ENCODE results near the gene BTK.
A peak's percentile ranks its signal among the peaks of the same experiment; 100 is the strongest.

Gene BTK

DNA sequence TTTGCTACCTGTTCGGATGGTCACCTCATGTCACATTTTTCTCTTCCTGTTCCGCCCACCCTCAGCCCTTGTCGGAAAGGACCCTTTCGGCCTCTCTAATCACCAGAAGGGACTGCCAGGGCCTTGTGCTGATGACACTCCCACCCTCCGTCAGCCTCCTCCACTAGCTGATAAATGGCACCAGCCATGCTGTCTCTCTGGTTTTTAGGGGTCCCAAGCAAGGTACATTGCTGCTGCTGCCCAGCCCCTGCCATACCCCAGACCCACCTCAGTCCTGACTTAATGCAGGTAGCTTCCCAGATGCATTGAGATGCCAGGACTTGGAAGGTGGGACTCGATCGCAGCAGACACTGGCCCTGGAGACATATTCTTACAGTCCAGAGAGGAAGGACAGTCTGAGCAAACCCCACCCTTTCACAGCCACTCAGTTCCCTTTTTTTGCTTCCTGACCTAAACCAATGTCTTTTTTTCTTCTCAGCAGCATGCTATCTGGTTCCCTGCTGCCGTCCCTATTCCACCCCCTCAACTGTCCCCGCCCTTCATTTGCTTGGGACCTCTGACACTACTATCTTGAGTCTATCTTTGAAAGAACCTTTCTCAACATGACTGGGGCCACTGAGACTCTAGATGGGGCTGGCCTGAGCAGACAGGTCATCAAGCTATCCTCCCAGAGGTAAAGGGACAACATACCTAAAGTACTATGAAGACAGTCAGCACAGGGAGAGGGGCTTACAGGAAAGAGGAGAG is at the start of gene BTK:
BTK (minus strand) TSS at position 397 of the 747 bp plus-strand sequence. CDS start 10,907 bp downstream, outside the sequence.
- DNase-seq (ENCODE audit: low read depth in 2 of 2), result no peak

DNA sequence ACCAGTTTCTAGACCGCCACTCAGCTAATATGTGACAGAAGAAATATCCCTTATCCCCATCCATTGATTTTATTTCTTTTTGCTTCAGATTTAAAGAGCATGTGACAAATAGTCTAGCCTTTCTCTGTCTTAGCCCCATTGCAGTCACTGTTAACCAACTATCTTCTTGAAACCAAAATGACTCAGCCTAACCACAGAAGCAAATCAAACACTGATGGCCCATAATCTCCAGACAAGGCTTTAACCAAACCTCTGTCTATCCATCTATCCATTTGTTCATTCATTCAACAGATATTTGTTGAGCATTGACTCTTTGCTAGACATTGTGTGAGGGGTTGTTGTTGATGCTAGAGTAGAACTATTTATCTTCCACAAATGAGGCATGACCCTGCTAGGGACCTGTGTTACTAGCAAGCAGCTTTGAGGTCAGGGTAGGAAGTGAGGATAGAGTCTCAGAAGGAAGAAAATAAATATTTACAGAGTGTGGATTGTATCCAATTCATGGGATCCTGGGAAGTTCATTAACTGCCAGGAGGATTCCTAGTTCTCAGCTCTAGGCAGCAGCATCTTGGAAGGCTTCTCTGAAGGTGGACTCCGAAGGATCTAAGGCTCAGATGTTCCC is 44.6 kb upstream of the BTK start:
- no peak for DNase-seq (ENCODE audit: low read depth in 2 of 2)

DNA sequence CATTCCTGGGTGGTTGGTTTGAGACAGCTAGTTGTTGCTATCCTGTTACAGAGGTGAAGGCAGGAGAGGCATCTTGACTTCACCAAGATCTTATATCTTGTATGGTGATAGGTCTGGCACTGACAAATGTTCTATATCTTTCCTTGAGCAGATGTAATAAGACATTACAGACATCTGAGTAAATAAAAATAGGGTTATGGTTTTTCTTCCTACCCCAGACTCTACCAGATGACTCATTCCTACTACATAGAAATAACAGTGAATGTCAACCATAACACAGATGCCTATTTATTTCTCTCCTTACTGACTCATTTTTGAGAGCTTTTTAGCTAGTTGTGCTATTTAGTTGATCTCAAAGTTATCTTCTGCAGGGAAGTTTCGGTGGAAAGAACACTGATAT is 43.9 kb upstream of the BTK start:
- no peak for DNase-seq (ENCODE audit: low read depth in 2 of 2)

DNA sequence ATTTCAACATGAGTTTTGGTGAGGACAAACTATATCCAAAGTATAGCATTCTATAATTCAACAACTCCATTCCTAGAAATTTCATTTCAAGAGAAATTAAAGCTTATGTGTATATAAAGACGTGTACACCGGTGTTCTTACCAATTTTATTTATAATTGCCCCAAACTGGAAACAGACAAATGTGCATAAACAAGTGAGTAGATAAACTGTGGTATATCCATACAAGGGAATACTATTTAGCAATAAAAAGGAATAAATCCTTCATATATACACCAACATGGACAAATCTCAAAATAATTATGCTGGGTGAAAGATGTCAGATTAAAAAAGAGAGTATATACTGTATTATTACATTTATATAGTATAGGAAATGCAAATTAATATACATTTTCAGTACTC is 42.0 kb upstream of the BTK start:
- no peak for DNase-seq (ENCODE audit: low read depth in 2 of 2)

DNA sequence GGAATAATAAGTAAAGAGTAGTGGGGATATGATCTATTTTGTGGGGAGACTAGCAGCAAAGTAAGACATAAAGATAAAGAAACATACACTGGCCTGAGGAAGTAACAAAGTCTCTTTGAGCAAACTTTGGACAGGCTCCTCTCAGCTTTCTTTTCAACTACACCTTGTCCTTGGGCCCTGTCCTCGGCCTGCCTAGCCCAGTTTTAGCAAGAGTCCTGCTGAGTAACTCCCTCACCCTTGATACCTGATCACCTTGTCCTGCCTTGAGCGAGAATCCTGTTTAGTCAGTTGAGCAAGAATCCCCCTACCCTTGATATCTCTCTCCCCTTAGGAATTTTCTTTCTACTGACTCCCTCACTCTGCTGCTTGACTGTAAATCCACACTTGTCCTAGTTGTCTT is 33.5 kb upstream of the BTK start:
- no peak for DNase-seq (ENCODE audit: low read depth in 2 of 2)

DNA sequence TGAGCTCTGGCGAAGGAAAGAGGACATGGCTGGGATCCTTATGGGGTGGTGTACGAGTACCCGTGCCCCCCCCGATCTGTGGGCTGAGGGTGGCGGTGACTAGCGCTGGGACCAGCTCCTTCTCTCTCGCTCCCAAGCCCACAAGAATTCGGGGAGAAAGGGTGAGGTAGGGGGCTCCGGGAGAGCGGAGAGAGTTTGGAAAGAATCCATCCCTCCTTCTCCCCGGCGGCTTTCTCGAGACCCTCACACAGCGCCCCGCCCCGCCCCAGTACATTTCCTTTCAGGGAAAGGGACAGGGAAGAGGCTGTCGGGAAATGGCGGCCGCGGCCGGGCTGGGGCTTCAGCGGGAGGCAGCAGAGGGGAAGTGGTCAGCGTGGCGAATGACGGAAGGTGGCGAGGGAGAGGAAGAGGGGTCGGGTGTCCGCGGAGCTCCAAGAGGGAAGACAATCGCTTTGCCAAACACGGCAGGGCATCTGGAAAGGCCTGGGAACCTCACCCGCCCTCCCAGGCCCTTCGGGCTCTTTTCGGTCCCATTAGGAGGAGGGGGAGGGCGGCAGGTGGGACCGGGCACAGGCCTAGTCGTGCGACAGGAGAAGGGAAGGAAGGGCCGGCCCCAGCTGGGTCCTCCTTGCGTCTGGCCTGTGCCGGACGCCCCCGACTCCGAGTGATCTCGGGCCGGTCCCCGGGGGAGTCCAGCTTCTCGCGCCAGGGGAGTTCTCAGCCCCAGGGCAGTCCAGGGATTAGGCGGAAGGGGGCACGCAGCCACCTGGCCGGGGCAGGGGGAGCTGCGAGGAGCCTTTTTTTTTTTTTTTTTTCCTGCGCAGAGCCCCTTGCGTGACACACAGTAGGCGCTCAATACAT is 32.2 kb upstream of the BTK start:
- DNase-seq (ENCODE audit: low read depth in 2 of 2), result peak in 1 of 2 donors; percentile 20

DNA sequence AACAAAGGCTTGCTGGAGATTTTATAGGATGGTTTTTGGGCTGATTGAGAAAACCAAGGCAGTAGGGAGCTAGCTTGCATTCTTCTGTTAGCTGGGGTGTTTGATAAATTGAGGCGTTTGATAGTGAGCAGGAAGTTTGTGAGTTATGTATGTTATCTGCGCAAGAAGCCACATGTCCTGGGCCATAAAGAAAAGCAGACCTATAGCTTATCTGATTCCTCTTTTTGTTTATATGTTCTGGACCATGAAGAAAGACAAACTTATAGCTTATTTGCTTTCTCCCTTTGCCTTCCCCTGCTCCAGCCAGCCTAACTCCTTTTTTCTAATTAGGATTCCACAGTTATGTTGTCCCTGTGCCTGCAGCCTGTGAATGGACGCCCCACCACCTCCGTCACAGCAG is 31.2 kb upstream of the BTK start:
- no peak for DNase-seq (ENCODE audit: low read depth in 2 of 2)

DNA sequence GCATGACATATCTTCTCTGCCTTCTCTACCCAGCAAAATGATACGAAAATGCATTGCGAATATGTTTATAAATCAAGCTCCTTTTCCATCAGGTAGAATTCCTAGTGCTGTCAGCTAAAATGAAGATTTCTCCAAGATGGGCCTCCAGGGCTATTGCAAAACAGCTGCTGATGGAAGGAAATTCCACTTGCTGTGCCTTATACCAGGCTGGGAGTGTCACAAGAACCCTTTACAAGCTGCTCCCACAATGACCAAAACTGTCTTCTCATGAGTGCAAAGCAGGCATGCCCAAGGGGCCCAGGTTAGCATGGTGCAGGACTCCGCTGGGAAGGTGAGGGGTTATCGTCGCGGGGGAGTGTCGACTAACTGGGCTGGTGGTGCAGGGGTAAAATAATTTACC is 30.7 kb upstream of the BTK start:
- DNase-seq (ENCODE audit: low read depth in 2 of 2), result no peak

DNA sequence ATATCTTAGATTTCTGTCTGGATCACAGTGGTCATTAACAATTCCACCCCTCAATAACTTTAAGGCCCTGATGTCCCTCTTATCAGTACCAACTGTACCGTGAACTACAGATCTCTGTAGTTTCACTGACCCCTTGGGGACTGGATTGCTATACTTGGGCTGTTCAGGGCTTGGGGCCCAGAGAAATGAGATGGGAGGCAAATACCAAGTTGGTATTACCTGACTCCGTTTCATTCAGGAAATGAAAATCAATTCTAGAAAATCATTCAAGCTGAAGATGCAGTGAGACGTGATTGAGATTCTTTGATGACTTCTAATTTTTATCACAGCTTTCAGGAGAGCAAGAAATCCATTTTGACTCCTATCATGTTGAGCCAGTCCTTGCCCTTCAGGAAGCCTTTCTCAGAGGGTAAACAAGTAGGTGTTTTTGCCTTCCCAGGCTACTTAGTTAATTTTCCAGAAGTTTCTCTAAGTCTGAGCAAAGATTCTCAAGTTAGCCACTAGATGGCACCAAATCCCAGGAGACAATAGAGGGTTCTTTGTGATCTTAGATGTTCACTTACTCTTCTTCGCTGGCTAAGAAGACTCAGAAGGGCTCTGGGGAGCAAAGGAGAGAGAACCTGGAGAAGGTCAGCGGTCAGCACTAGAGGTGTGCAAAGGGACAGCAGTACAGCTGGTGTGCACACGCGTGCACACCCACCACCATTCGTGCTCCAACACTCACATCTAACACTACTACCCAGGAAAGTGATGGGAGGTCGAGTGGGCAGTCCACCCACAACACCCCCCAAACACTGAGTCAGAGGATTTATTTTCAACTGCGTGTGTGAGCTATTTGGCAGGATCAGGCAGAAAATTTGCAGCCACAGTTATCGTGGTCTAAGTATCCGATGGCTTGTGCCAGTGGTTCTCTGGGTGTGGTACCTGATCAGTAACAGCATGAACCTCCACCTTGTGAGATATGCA is 29.5 kb upstream of the BTK start:
- DNase-seq (ENCODE audit: low read depth in 2 of 2), result no peak

DNA sequence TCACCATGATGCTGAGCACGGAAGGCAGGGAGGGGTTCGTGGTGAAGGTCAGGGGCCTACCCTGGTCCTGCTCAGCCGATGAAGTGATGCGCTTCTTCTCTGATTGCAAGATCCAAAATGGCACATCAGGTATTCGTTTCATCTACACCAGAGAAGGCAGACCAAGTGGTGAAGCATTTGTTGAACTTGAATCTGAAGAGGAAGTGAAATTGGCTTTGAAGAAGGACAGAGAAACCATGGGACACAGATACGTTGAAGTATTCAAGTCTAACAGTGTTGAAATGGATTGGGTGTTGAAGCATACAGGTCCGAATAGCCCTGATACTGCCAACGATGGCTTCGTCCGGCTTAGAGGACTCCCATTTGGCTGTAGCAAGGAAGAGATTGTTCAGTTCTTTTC is 26.0 kb upstream of the BTK start:
- no peak for DNase-seq (ENCODE audit: low read depth in 2 of 2)

DNA sequence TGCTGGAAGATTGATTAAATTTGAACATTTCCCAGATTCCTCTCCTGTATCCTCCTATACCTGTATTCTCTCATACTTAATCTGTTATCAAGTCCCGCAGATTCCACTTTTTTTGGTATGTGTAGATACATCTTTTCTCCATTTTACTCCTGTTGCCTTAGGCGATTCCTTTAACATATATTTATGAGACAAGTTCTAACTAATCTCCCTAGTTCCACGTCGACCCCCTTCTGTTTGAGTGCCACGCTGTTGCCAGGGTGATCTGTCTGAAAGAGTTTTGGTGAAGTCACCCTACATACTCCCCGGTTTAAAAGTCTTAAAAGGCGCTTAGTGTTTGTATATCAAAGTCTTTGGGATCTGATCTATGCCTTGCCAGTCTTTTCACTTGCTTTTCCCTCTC is 24.5 kb upstream of the BTK start:
- DNase-seq (ENCODE audit: low read depth in 2 of 2), result no peak

DNA sequence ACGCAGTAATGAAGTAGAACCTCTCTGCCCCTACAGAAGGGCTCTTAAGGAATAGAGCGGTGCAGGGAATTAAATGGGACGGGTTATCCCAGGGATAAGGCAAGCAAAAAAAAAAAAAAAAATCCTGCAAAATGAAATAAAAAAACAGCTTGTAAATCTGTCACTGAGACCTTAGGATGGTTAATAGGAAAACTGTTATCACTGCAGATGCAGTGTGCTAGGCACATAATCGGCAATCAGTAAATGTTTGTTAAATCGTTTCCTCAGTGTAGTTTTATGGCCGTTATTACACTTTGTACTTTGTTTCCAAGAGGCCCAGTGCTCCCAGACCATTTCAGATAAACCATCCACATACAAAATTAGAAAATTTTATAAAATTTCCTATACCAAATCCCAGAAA is 23.1 kb upstream of the BTK start:
- no peak for DNase-seq (ENCODE audit: low read depth in 2 of 2)

DNA sequence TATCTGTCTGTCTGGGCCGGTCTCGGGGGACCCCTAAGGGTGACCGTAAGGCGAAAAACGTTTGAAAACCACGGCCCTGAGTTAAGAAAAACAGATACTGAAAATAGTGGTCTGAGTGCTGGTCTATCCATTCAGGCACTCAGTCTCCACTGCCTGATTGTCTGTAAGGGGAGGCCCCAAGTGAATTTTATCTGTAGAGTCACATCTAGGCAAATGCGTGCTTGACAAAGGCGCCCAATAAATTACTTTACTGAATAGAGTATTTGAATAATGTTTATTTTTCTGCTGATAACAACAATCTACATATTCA is 22.5 kb upstream of the BTK start:
- no peak for DNase-seq (ENCODE audit: low read depth in 2 of 2)

DNA sequence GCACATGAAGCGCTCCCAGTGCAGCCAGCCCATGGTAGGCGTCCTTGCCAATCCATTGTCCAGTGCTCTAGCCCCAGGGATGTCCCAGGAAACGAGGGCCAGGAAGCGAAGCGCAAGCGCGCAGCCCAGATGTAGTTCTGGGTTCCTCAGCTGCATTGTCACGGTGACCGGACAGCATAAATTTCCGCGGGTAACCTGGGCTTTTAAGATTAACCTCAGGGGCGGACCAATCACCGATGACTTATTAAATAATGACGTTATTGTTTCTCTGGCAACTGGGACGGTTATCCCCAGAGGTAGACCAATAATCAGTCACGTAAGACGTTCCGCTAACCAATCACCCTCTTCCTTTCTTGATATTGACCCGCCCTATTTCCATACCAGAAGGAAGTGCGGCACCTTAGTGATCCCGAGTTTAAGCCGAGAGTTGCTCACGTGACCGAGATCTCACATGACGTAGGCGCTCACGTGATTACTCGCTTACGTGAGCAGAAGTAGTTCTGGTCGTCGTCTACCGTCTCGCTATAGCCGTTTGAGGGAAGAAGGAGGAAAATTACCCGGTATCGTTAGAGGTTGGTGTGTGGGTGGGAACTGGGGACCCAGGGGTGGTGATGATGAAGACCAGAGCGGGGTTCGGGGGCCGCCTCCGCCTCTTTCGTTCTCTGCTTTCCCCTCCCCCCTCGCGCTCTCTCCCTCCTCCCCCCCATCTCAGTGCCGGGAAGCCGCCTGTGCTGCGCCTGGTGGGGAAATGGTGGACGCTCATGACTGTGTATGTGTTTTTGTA is 21.9 kb upstream of the BTK start, which contains the start of the genes GLA and HNRNPH2:
GLA (minus strand) TSS at position 178 of the 784 bp plus-strand sequence; CDS start at position 156, 22 bp downstream.
HNRNPH2 (plus strand) TSS at position 475 of the 784 bp plus-strand sequence. CDS start 3,767 bp downstream, outside the sequence.
- peak; percentile 77 to 86 for DNase-seq (ENCODE audit: low read depth in 2 of 2)

DNA sequence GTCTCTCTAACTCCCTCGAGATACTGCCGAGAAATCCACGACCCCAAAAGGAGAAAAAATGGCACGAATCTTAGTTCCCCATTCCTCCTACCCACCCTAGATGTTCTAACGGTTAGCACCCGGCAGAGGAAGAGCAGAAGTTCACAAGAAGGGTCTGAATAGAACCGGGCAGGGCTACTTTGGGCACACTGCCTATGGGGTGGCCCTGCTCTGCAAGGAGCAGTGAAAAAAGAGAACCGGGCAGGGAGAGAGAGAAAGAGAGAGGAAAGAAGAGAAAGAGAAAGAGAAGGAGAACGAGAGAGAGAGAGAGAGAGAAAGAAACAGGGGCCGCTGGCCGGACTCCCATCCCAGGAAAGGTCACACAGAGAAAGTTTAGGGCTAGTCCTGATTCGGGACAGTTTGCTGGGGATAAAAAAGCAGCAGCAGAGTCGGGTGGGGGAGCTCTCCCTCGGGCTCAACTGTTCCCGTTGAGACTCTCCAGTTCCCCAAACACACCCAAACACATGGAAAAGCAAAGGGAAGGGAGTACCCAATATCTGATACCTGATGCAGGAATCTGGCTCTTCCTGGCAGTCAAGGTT is 21.3 kb upstream of the BTK start:
- DNase-seq (ENCODE audit: low read depth in 2 of 2), result no peak

DNA sequence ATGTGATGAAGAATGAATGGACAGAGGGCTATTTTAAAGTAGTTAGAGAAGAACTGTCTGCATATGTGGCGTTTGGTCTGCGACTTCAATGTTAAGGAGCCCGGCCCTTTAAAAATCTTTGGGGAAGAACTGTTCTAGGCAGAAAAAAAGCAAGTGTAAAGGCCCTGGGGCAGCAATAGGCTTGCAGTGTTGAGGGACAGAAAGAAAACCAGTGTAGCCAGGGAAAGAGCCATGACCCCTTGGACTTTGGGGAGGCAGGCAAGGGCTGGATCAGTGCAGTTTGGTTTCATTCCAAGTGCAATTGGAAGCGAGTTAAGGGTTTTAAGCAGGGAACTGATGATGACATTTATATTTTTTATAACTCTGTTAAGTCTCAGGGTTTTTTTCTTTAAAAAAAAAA is 13.8 kb upstream of the BTK start:
- no peak for DNase-seq (ENCODE audit: low read depth in 2 of 2)

DNA sequence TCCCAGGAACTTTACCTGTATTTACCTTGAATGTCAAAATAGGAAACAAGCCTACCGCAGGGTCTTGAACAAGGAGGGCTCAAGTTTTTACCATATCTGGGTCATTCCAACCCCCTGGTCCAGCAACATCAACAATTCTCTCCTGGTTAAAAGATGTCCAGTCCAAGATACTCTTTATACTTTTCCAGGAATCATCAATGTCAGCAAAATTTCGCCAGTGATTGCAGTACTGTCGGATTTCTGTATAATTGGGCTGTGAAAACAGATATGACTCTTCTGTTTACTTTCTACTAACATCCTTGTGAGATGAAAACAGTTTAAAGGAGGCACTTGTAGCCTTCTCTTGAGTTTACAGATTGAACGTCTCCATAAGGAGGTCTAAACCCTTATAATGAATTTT is 12.7 kb upstream of the BTK start:
- no peak for DNase-seq (ENCODE audit: low read depth in 2 of 2)

DNA sequence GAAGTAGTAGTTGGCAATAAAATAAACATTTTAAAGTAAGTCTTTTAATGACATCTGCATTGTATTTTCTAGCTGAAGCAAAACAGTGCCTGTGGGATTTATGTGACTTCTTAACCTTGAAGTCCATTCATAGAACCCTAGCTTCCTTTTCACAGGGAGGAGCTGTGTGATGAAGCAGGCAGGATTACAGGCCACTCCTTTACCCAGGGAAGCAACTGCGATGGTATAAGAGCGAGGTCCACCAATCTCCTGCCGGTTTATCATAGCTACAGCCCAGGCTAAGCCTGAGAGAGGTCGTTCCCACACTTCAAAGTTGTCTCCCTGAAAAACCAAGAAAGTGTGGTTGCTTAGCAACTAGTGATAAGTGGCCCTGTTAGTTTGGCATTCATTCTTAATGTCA is 11.8 kb upstream of the BTK start:
- no peak for DNase-seq (ENCODE audit: low read depth in 2 of 2)

DNA sequence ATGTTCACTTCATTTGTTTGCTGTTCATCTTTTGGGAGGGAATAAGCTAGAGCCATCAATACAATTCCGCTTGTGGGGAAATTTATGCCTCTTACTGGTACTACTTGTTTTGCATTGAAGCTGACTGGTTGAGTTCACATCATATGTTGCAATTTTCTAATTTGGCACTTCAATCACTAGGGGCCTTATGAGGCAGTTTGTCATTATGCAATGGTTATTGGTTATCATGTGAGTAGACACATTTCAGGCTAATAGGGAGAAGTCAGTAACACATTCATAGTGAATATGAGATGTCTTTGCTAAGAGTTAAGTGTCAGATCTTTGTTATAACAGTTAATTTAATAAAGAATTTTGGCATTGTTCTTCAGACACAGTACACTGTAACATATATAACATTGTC is 9.8 kb upstream of the BTK start:
- no peak for DNase-seq (ENCODE audit: low read depth in 2 of 2)

DNA sequence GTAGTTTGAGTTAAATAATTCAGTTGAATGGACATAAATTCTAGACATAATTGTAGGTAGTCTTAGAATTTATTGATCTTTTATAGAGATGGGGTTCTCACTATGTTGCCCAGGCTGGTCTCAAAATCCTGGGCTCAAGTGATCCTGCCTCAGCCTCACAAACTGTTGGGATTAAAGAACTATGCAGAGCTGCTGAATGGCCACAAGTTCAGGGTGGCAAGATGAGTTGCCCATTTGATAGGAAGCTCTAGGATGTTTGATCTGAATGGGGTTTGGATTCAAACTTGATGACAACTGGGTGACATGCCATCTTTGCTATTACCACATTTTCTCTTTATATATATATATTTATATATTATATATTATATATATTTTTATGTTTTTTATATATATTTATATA is 8.4 kb upstream of the BTK start:
- no peak for DNase-seq (ENCODE audit: low read depth in 2 of 2)
